Glutamatergic neuron (in vitro differentiated cells): ENCODE data around the gene COLEC12. TPM values are rescaled to one million over a fixed set of nuclear protein-coding genes. Genes with fewer than 3 reads are reported as not detected.

Experiments used
- DNase-seq: peaks from one replicate; pipeline ENCODE4 v3.0.0; 2022
- H3K27ac Mint-ChIP-seq: one replicate; pipeline ENCODE4 v1.8.0; 2020; ENCODE audit warnings: mild to moderate bottlenecking, mixed read lengths, inconsistent platforms; ENCODE audit not compliant: unreplicated experiment
- H3K27me3 Mint-ChIP-seq: one replicate; pipeline ENCODE4 v1.8.0; 2020; ENCODE audit warnings: mild to moderate bottlenecking, moderate library complexity, mixed read lengths, inconsistent platforms; ENCODE audit not compliant: unreplicated experiment
- H3K36me3 Mint-ChIP-seq: one replicate; pipeline ENCODE4 v1.8.0; 2020; ENCODE audit warnings: mild to moderate bottlenecking, mixed read lengths, inconsistent platforms; ENCODE audit not compliant: unreplicated experiment
- H3K4me1 Mint-ChIP-seq: one replicate; pipeline ENCODE4 v1.8.0; 2020; ENCODE audit warnings: mild to moderate bottlenecking, low read depth, mixed read lengths, inconsistent platforms; ENCODE audit not compliant: unreplicated experiment
- H3K4me3 Mint-ChIP-seq: one replicate; pipeline ENCODE4 v1.8.0; 2020; ENCODE audit warnings: mild to moderate bottlenecking, mixed read lengths, inconsistent platforms; ENCODE audit not compliant: unreplicated experiment
- H3K9me3 Mint-ChIP-seq: one replicate; pipeline ENCODE4 v1.8.0; 2020; ENCODE audit warnings: mild to moderate bottlenecking, moderate library complexity, mixed read lengths, inconsistent platforms; ENCODE audit not compliant: unreplicated experiment
- total RNA-seq: library from RNA; stranded (reverse); fragmentation: NEBNext Ultra II Directional; extraction: Animal tissue kit (Norgen Biotek cat#: 25700); gene quantifications from one replicate; pipeline ENCODE4 v1.2.1, GENCODE V29; 2021; ENCODE audit not compliant: unreplicated experiment
- TF ChIP-seq, protein P1 (sequence below): fragments of 200-600 bp; sonication (generic); IDR thresholded peaks from one replicate; pipeline ENCODE4 v1.5.0; 2021; ENCODE audit not compliant: partially characterized antibody, unreplicated experiment

The COLEC12 gene
- total RNA-seq, 1 donor from 2014 or later, result 0.20 TPM

DNA sequence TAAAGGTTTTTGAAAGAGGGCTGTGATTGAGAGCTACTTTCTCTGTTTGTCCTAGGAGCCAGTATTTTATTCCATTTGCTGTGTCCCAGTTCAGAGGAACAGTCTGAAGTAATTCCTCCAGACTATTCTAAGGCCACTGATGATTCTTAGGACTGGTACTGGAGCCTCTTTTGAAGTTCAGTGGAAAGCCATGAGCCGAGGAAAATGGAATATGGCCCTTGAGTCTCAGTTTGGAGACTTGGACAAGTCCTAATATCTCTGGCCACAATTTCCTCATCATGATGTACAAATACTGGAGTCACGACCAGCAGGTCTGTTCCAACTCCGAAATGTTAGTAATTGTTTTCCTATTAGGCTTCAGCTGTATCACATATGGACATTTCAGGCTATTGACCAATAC, 7.1 kb upstream of the COLEC12 start:
- Mint-ChIP-seq H3K4me1 (no peaks in the 10 kb centered on the region), H3K27ac (no peak overlapping the region), H3K9me3 (peaks cover 2% of the 10 kb centered on the region), H3K27me3 (peaks cover 3% of the 10 kb centered on the region), H3K4me3 (no peak overlapping the region), H3K36me3 (no peaks in the 10 kb centered on the region)
- no peak for DNase-seq
- TF ChIP-seq, protein P1, sequence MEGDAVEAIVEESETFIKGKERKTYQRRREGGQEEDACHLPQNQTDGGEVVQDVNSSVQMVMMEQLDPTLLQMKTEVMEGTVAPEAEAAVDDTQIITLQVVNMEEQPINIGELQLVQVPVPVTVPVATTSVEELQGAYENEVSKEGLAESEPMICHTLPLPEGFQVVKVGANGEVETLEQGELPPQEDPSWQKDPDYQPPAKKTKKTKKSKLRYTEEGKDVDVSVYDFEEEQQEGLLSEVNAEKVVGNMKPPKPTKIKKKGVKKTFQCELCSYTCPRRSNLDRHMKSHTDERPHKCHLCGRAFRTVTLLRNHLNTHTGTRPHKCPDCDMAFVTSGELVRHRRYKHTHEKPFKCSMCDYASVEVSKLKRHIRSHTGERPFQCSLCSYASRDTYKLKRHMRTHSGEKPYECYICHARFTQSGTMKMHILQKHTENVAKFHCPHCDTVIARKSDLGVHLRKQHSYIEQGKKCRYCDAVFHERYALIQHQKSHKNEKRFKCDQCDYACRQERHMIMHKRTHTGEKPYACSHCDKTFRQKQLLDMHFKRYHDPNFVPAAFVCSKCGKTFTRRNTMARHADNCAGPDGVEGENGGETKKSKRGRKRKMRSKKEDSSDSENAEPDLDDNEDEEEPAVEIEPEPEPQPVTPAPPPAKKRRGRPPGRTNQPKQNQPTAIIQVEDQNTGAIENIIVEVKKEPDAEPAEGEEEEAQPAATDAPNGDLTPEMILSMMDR, result no peak

DNA sequence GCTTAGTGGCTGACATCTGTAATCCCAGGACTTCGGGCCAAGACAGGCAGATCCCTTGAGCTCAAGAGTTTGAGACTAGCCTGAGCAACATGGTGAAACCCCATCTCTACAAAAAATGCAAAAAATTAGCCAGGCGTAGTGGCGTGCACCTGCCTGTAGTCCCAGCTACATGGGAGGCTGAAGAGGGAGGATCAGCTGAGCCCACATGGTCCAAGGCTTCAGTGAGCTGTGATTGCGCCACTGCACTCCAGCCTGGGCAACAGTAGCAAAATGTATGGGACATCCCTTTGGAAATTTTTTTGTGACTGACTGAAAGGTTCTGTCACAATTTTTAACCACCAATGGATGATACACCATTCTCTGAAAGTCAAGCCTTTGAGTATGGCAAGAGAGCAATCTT, 6.3 kb upstream of the COLEC12 start:
- no peak overlapping the region for H3K4me3 Mint-ChIP-seq
- H3K4me1 Mint-ChIP-seq, result no peaks in the 10 kb centered on the region
- no peak for DNase-seq
- H3K27ac Mint-ChIP-seq, result no peak overlapping the region
- H3K9me3 Mint-ChIP-seq, result peaks cover 1% of the 10 kb centered on the region
- no peaks in the 10 kb centered on the region for H3K36me3 Mint-ChIP-seq
- TF ChIP-seq, protein P1, result no peak
- H3K27me3 Mint-ChIP-seq, result peaks cover 3% of the 10 kb centered on the region

DNA sequence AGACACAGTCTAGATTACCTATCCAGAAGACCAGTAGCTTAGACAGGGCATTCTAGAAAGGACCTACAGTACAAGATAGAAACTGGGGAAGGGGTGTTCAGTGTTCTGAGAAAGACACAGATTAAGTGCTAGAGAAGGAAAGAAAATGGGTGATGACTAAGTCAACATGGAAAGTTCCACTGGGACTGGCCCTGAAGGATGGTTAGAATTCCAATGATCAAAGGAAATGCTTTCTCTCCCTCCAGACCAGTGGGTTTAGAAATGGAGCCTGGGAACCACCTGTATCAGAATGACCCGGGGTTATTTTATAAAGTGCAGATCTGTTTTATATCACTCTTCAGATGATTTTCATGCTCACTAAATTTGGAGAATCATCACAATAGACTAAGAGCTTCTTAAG, 5.8 kb upstream of the COLEC12 start:
- Mint-ChIP-seq H3K27me3 (peaks cover 6% of the 10 kb centered on the region), H3K27ac (no peak overlapping the region)
- TF ChIP-seq, protein P1, result no peak

DNA sequence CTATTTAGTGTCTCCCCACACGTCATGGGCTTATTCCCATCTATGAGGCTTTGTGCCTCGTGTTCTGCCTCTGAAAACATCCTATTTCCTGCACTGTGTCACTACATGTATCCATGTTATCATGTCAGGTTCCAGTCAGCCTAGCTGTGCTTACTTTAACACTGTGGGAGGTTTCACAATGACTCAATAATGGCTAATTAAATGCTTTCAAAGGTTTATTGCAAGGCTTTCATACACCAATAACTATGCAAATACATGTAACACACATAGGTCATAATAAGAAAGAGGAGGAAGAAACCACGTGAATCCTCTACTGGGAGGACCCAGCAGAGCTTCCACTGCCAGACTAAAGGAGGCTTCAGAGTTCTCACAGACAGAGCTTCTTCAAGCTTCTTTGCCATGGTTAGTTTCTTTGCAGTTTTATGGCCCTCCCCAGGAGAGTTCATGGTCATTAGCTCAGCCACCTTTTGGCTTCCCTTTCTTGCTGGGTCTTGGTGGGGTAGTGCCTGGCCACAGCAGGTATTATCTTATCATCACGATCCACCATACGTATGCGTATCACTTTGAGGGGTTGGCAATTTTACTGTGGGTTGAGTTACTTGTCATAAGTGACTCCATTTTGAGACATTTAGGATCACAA, 5.1 kb upstream of the COLEC12 start:
- H3K4me1 Mint-ChIP-seq, result no peaks in the 10 kb centered on the region
- H3K27ac Mint-ChIP-seq, result no peak overlapping the region
- H3K4me3 Mint-ChIP-seq, result no peak overlapping the region

More for the DNA sequence above, 5.8 kb upstream of the COLEC12 start:
- Mint-ChIP-seq H3K4me1 (no peaks in the 10 kb centered on the region), H3K4me3 (no peak overlapping the region), H3K9me3 (peaks cover 2% of the 10 kb centered on the region), H3K36me3 (no peaks in the 10 kb centered on the region)
- no peak for DNase-seq

DNA sequence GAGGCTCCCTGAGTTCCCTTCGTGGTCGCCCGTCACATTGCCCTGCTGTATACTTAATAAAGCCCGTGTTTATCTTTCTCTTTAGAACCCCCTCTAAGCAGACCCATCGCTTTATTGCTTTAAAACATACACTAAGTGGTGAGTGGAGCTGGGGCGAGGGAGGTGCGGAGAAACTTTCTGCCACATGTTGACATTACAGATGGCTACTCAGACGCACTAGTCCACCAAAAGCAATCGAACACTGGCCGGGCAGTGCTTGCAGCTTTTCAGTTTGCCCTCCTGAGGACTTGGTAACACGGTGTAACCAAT, 859 bp upstream of the COLEC12 start:
- H3K27ac Mint-ChIP-seq, result no peak overlapping the region
- TF ChIP-seq, protein P1, result no peak
- H3K27me3 Mint-ChIP-seq, result peaks cover 20% of the 10 kb centered on the region
- peak overlapping the region; percentile 81 for H3K4me3 Mint-ChIP-seq
- H3K36me3 Mint-ChIP-seq, result no peaks in the 10 kb centered on the region
- no peak for DNase-seq
- peaks cover 5% of the 10 kb centered on the region for H3K9me3 Mint-ChIP-seq
- H3K4me1 Mint-ChIP-seq, result no peaks in the 10 kb centered on the region

More for the DNA sequence above, 5.1 kb upstream of the COLEC12 start:
- TF ChIP-seq, protein P1, result no peak
- peaks cover 5% of the 10 kb centered on the region for H3K9me3 Mint-ChIP-seq
- DNase-seq, result no peak
- H3K36me3 Mint-ChIP-seq, result no peaks in the 10 kb centered on the region
- peaks cover 12% of the 10 kb centered on the region for H3K27me3 Mint-ChIP-seq
